Fibroblast of mammary gland (primary cell): ENCODE data around the gene NOXA1.

Experiments
- DNase-seq: peaks from one replicate; pipeline ENCODE4 v3.0.0-alpha.2; 2010; ENCODE audit warnings: low read depth
- H3K4me3 ChIP-seq: 2 replicates; pipeline ENCODE4 v1.5.1; 2011; ENCODE audit warnings: low read depth, mild to moderate bottlenecking, low read length, moderate library complexity; ENCODE audit not compliant: control insufficient read depth
- TF ChIP-seq, protein P1 (sequence below): conservative IDR thresholded peaks from 2 replicates; pipeline ENCODE4 v1.5.1; 2011; ENCODE audit warnings: low read depth, low read length, inconsistent platforms; ENCODE audit not compliant: control insufficient read depth, insufficient read depth

The NOXA1 gene

DNA sequence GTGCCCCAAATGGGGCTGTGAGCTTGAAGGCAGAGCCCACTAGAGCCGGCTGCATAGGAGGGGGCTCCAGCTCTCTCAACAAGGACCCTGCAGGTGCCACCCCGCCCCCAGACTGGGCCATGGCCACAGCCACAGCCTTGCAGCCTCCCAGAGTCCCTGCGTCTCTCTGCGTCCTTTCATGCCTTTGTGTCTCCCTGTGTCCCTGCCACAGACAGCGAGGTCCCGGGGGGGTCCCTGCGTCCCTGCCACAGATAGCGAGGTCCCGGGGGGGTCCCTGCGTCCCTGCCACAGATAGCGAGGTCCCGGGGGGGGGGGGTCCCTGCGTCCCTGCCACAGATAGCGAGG lies 6.3 kb downstream of the NOXA1 start:
- TF ChIP-seq, protein P1, sequence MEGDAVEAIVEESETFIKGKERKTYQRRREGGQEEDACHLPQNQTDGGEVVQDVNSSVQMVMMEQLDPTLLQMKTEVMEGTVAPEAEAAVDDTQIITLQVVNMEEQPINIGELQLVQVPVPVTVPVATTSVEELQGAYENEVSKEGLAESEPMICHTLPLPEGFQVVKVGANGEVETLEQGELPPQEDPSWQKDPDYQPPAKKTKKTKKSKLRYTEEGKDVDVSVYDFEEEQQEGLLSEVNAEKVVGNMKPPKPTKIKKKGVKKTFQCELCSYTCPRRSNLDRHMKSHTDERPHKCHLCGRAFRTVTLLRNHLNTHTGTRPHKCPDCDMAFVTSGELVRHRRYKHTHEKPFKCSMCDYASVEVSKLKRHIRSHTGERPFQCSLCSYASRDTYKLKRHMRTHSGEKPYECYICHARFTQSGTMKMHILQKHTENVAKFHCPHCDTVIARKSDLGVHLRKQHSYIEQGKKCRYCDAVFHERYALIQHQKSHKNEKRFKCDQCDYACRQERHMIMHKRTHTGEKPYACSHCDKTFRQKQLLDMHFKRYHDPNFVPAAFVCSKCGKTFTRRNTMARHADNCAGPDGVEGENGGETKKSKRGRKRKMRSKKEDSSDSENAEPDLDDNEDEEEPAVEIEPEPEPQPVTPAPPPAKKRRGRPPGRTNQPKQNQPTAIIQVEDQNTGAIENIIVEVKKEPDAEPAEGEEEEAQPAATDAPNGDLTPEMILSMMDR: no peak
- H3K4me3 ChIP-seq: no peak overlapping the region
- no peak for DNase-seq

DNA sequence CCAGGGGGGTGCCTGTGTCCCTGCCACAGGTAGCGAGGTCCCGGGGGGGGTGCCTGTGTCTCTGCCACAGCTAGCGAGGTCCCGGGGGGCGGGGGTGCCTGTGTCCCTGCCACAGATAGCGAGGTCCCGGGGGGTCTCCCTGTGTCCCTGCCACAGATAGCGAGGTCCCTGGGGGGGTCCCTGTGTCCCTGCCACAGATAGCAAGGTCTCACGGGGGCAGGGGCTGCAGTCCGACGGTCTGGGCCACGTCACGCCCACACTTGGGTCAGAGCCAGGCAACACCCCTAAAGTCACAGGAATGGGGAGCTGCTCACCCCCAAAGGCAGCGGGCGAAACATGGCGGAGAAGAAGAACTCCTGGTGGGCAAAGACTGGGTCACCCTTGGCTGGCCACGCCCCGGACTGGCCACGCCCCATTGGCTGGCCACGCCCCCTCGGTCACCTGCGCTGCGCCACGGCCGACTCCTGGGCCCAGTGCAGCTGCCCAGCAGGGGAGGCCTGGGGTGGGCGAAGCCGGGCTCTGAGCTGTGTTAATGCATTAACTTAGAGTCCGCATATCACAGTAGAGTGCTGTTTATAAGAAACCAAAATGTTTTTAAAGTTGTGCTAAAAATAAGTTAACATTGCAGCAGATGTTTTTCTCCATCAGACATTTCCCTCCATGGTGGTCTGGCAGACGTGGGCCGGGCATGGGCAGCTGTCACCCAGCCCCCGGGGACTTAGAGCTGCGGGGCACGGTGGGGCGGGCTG lies 7.0 kb downstream of the NOXA1 start:
- no peak for DNase-seq
- TF ChIP-seq, protein P1: no peak

DNA sequence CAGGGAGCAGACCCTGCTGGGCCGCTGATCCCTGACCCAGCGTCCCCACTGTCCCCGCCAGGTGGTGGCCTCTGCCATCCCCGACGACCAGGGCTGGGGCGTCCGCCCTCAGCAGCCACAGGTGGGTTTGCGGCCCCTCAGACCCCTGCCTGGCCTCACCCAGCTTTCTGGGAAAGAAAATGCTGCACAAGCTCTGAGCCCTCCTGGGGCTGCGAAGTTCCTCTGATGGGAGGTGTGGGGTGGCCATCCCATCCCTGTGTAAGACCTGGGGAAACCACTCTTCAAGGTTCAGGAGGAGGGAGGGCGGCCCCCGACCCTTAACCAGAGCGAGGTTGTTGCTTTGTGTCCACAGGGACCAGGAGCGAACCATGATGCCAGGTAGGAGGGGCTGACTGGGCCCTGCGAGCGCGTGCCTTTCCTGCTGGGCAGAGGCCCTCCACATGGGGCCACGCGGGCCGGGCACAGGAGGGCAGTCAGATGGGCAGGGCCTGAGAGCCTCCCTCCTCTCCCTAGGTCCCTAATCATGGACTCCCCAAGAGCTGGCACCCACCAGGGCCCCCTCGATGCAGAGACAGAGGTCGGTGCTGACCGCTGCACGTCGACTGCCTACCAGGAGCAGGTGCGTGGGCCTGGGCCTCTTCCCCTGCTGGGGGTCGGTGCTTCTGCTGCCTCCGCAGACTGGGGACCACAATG lies 7.7 kb downstream of the NOXA1 start:
- H3K4me3 ChIP-seq: no peak overlapping the region
- DNase-seq: no peak
- TF ChIP-seq, protein P1: no peak

More for the DNA sequence above, 7.0 kb downstream of the NOXA1 start:
- no peak overlapping the region for H3K4me3 ChIP-seq

DNA sequence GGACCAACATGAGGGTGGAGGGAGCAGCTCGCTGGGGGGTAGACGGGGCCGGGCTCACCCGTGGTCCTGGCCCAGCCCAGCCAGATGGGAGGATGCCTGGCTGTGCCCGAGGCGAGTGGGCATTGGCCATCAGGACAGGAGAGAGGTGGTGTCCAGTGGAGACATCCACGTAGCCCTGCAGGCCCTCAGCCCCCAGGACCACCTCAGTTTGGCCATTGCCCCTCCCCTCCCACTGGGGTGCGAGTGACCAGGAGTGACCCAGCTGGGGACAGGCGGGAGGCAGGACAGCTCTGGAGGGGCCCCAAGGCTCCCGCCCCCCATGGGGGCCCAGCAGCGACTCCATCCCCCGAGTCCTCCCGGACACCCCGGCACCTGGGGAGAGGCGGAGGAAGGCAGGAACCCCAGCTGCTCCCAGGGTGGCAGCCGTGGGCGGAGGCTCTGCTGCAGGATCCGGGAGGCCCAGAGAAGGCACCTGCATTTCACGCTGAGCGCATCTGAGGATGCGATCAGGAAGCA lies 8.3 kb downstream of the NOXA1 start:
- DNase-seq: no peak
- TF ChIP-seq, protein P1: no peak
- no peak overlapping the region for H3K4me3 ChIP-seq

DNA sequence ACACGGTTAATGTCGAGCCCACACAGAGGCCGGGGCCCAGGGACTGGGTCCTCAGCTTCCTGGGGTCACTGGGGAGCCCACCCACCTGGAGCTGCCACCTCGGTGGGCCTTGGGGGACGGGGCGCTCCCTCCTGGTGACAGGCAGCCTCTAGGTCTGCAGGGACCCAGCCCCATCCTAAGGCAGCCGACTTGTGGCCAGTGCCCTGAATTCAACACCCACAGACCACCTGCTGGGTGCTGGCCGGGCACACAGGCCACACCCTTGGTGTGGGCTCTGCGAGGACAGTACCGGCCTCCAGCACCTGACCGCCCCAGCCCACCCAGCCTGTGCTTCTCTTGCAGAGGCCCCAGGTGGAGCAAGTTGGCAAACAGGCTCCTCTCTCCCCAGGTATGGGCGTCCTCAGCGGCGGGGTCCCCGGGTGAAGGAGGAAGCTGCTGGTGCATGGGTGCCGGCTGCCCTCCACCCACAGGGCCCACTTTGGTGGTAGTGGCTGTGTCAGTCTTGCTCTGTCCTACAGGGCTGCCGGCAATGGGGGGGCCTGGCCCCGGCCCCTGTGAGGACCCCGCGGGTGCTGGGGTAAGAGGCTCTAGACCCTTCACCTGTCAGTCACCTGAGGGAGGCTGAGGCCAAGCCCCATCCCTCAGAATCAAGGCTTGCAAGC lies 9.6 kb downstream of the NOXA1 start:
- TF ChIP-seq, protein P1: no peak
- no peak for DNase-seq
- no peak overlapping the region for H3K4me3 ChIP-seq

DNA sequence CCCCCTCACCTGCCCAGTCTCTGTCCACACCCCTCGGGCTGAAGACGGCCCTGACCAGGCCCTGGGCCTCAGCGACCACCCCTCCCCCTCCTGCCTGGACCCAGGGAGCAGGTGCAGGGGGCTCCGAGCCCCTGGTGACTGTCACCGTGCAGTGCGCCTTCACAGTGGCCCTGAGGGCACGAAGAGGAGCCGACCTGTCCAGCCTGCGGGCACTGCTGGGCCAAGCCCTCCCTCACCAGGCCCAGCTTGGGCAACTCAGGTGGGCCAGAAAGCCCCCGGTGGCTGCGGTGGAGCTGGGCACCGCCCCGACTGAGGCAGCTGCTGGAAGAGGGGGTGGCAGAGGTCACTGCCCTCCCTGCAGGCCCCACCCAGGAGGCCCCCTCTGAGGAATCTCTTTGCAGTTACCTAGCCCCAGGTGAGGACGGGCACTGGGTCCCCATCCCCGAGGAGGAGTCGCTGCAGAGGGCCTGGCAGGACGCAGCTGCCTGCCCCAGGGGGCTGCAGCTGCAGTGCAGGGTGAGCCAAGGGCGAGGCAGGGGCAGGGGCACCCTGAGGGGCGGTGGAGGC lies 10.2 kb downstream of the NOXA1 start:
- H3K4me3 ChIP-seq: no peak overlapping the region
- TF ChIP-seq, protein P1: no peak
- no peak for DNase-seq
